Measurements from ENCODE around the gene C1orf50.

The C1orf50 gene

GRCh38 chr1:42741706-42742105 lies 25.3 kb upstream of the C1orf50 start:
- Histone ChIP-seq H3K9me3 (ENCODE audit: control insufficient read depth, low read length) (no peaks in the 10 kb centered on the region), H3K27me3 (replicated peaks; ENCODE audit: control insufficient read depth, insufficient read depth, low read length) (no peaks in the 10 kb centered on the region), H3K36me3 (ENCODE audit: control insufficient read depth, insufficient read depth, low read length, severe bottlenecking) (peaks cover 11% of the 10 kb centered on the region), H3K9ac (ENCODE audit: low read length) (no peak overlapping the region), H3K4me3 (ENCODE audit: low read length) (no peak overlapping the region), H3K4me1 (ENCODE audit: control insufficient read depth, insufficient read depth, low read length) (no peaks in the 10 kb centered on the region)
- DNase-seq (ENCODE audit: low read depth), result no peak

- no peak for DNase-seq (ENCODE audit: low read depth)
- Histone ChIP-seq H3K27me3 (replicated peaks; ENCODE audit: control insufficient read depth, insufficient read depth, low read length) (no peaks in the 10 kb centered on the region), H3K4me3 (ENCODE audit: low read length) (no peak overlapping the region), H3K4me1 (ENCODE audit: control insufficient read depth, insufficient read depth, low read length) (no peaks in the 10 kb centered on the region), H3K36me3 (ENCODE audit: control insufficient read depth, insufficient read depth, low read length, severe bottlenecking) (peaks cover 15% of the 10 kb centered on the region), H3K9me3 (ENCODE audit: control insufficient read depth, low read length) (no peaks in the 10 kb centered on the region), H3K9ac (ENCODE audit: low read length) (no peak overlapping the region)
These were observed 24.9 kb upstream of the C1orf50 start for GRCh38 chr1:42742141-42742540.

- Histone ChIP-seq H3K36me3 (ENCODE audit: control insufficient read depth, insufficient read depth, low read length, severe bottlenecking) (peaks cover 20% of the 10 kb centered on the region), H3K4me3 (ENCODE audit: low read length) (no peak overlapping the region), H3K27me3 (replicated peaks; ENCODE audit: control insufficient read depth, insufficient read depth, low read length) (no peaks in the 10 kb centered on the region), H3K4me1 (ENCODE audit: control insufficient read depth, insufficient read depth, low read length) (no peaks in the 10 kb centered on the region), H3K9me3 (ENCODE audit: control insufficient read depth, low read length) (no peaks in the 10 kb centered on the region), H3K9ac (ENCODE audit: low read length) (no peak overlapping the region)
- DNase-seq (ENCODE audit: low read depth), result no peak
These were observed 24.3 kb upstream of the C1orf50 start for GRCh38 chr1:42742617-42743316.

GRCh38 chr1:42743317-42744147 lies 23.5 kb upstream of the C1orf50 start:
- DNase-seq (ENCODE audit: low read depth), result peak; percentile 46
- Histone ChIP-seq H3K36me3 (ENCODE audit: control insufficient read depth, insufficient read depth, low read length, severe bottlenecking) (peaks cover 27% of the 10 kb centered on the region), H3K4me3 (ENCODE audit: low read length) (no peak overlapping the region), H3K4me1 (ENCODE audit: control insufficient read depth, insufficient read depth, low read length) (peaks cover 6% of the 10 kb centered on the region), H3K9ac (ENCODE audit: low read length) (no peak overlapping the region), H3K9me3 (ENCODE audit: control insufficient read depth, low read length) (no peaks in the 10 kb centered on the region), H3K27me3 (replicated peaks; ENCODE audit: control insufficient read depth, insufficient read depth, low read length) (no peaks in the 10 kb centered on the region)

GRCh38 chr1:42744148-42744413 lies 23.0 kb upstream of the C1orf50 start:
- Histone ChIP-seq H3K9me3 (ENCODE audit: control insufficient read depth, low read length) (no peaks in the 10 kb centered on the region), H3K36me3 (ENCODE audit: control insufficient read depth, insufficient read depth, low read length, severe bottlenecking) (peaks cover 31% of the 10 kb centered on the region), H3K9ac (ENCODE audit: low read length) (no peak overlapping the region), H3K4me1 (ENCODE audit: control insufficient read depth, insufficient read depth, low read length) (peaks cover 11% of the 10 kb centered on the region), H3K27me3 (replicated peaks; ENCODE audit: control insufficient read depth, insufficient read depth, low read length) (no peaks in the 10 kb centered on the region), H3K4me3 (ENCODE audit: low read length) (no peak overlapping the region)
- no peak for DNase-seq (ENCODE audit: low read depth)

GRCh38 chr1:42745851-42746250 lies 21.2 kb upstream of the C1orf50 start:
- DNase-seq (ENCODE audit: low read depth), result no peak
- Histone ChIP-seq H3K27me3 (replicated peaks; ENCODE audit: control insufficient read depth, insufficient read depth, low read length) (no peaks in the 10 kb centered on the region), H3K9ac (ENCODE audit: low read length) (no peak overlapping the region), H3K4me3 (ENCODE audit: low read length) (no peak overlapping the region), H3K9me3 (ENCODE audit: control insufficient read depth, low read length) (no peaks in the 10 kb centered on the region), H3K36me3 (ENCODE audit: control insufficient read depth, insufficient read depth, low read length, severe bottlenecking) (peaks cover 44% of the 10 kb centered on the region), H3K4me1 (ENCODE audit: control insufficient read depth, insufficient read depth, low read length) (peaks cover 16% of the 10 kb centered on the region)

- DNase-seq (ENCODE audit: low read depth), result no peak
- H3K9ac ChIP-seq (ENCODE audit: low read length), result no peak overlapping the region
- no peak overlapping the region for H3K4me3 ChIP-seq (ENCODE audit: low read length)
- H3K9me3 ChIP-seq (ENCODE audit: control insufficient read depth, low read length), result no peaks in the 10 kb centered on the region
- H3K4me1 ChIP-seq (ENCODE audit: control insufficient read depth, insufficient read depth, low read length), result peaks cover 16% of the 10 kb centered on the region
- peaks cover 45% of the 10 kb centered on the region for H3K36me3 ChIP-seq (ENCODE audit: control insufficient read depth, insufficient read depth, low read length, severe bottlenecking)
- no peaks in the 10 kb centered on the region for H3K27me3 ChIP-seq (replicated peaks; ENCODE audit: control insufficient read depth, insufficient read depth, low read length)
These were observed 20.5 kb upstream of the C1orf50 start for GRCh38 chr1:42746436-42747105.

GRCh38 chr1:42747125-42747524 lies 19.9 kb upstream of the C1orf50 start:
- Histone ChIP-seq H3K9me3 (ENCODE audit: control insufficient read depth, low read length) (no peaks in the 10 kb centered on the region), H3K36me3 (ENCODE audit: control insufficient read depth, insufficient read depth, low read length, severe bottlenecking) (peaks cover 51% of the 10 kb centered on the region), H3K9ac (ENCODE audit: low read length) (no peak overlapping the region), H3K27me3 (replicated peaks; ENCODE audit: control insufficient read depth, insufficient read depth, low read length) (no peaks in the 10 kb centered on the region), H3K4me1 (ENCODE audit: control insufficient read depth, insufficient read depth, low read length) (peaks cover 16% of the 10 kb centered on the region), H3K4me3 (ENCODE audit: low read length) (no peak overlapping the region)
- DNase-seq (ENCODE audit: low read depth), result peak; percentile 19

GRCh38 chr1:42748021-42748420 lies 19.0 kb upstream of the C1orf50 start:
- no peaks in the 10 kb centered on the region for H3K27me3 ChIP-seq (replicated peaks; ENCODE audit: control insufficient read depth, insufficient read depth, low read length)
- peaks cover 16% of the 10 kb centered on the region for H3K4me1 ChIP-seq (ENCODE audit: control insufficient read depth, insufficient read depth, low read length)
- H3K4me3 ChIP-seq (ENCODE audit: low read length), result no peak overlapping the region
- no peaks in the 10 kb centered on the region for H3K9me3 ChIP-seq (ENCODE audit: control insufficient read depth, low read length)
- DNase-seq (ENCODE audit: low read depth), result no peak
- H3K36me3 ChIP-seq (ENCODE audit: control insufficient read depth, insufficient read depth, low read length, severe bottlenecking), result peaks cover 57% of the 10 kb centered on the region
- no peak overlapping the region for H3K9ac ChIP-seq (ENCODE audit: low read length)

- peaks cover 57% of the 10 kb centered on the region for H3K36me3 ChIP-seq (ENCODE audit: control insufficient read depth, insufficient read depth, low read length, severe bottlenecking)
- H3K4me3 ChIP-seq (ENCODE audit: low read length), result no peak overlapping the region
- no peaks in the 10 kb centered on the region for H3K9me3 ChIP-seq (ENCODE audit: control insufficient read depth, low read length)
- no peak overlapping the region for H3K9ac ChIP-seq (ENCODE audit: low read length)
- no peak for DNase-seq (ENCODE audit: low read depth)
- no peaks in the 10 kb centered on the region for H3K27me3 ChIP-seq (replicated peaks; ENCODE audit: control insufficient read depth, insufficient read depth, low read length)
- peaks cover 22% of the 10 kb centered on the region for H3K4me1 ChIP-seq (ENCODE audit: control insufficient read depth, insufficient read depth, low read length)
These were observed 18.3 kb upstream of the C1orf50 start for GRCh38 chr1:42748461-42749410.
